BLaER1 (cell line): ENCODE data around the gene TSFM.

ENCODE experiments used
- H3K27ac ChIP-seq: shearing (Covaris generic); formaldehyde crosslinking; 2 replicates; pipeline ENCODE4 v1.8.1; 2022
- H3K27me3 ChIP-seq: shearing (Covaris generic); formaldehyde crosslinking; 2 replicates; pipeline ENCODE4 v1.8.1; 2022
- H3K36me3 ChIP-seq: shearing (Covaris generic); formaldehyde crosslinking; 2 replicates; pipeline ENCODE4 v1.8.1; 2022
- H3K4me1 ChIP-seq: shearing (Covaris generic); formaldehyde crosslinking; 2 replicates; pipeline ENCODE4 v1.8.1; 2022
- H3K4me2 ChIP-seq: shearing (Covaris generic); formaldehyde crosslinking; 2 replicates; pipeline ENCODE4 v1.8.1; 2022
- H3K4me3 ChIP-seq: shearing (Covaris generic); formaldehyde crosslinking; 2 replicates; pipeline ENCODE4 v1.8.1; 2022
- H3K9ac ChIP-seq: shearing (Covaris generic); formaldehyde crosslinking; 2 replicates; pipeline ENCODE4 v1.8.1; 2022
- H3K9me3 ChIP-seq: shearing (Covaris generic); formaldehyde crosslinking; 2 replicates; pipeline ENCODE4 v1.8.1; 2022
- H4K20me1 ChIP-seq: shearing (Covaris generic); formaldehyde crosslinking; 2 replicates; pipeline ENCODE4 v1.8.1; 2022
- Cebpa-rat ChIP-seq: shearing (Covaris generic); IDR thresholded peaks from 2 replicates; pipeline ENCODE4 v1.8.1; 2022

TSFM gene

GRCh38 chr12:57777911-57778310, 4.7 kb upstream of the TSFM start:
- Histone ChIP-seq H3K27me3 (no peaks in the 10 kb centered on the region), H3K4me2 (no peak overlapping the region), H3K9me3 (no peaks in the 10 kb centered on the region), H3K4me3 (no peak overlapping the region), H3K27ac (no peak overlapping the region), H3K36me3 (peaks cover 19% of the 10 kb centered on the region), H4K20me1 (peaks cover 2% of the 10 kb centered on the region; the same call in 1 of the 2 replicates), H3K9ac (no peak overlapping the region), H3K4me1 (peaks cover 34% of the 10 kb centered on the region)
- no peak for TF ChIP-seq Cebpa-rat

GRCh38 chr12:57779736-57780135, 2.9 kb upstream of the TSFM start:
- H3K9me3 ChIP-seq: no peaks in the 10 kb centered on the region
- peaks cover 35% of the 10 kb centered on the region for H3K4me1 ChIP-seq
- H3K4me2 ChIP-seq: no peak overlapping the region
- H4K20me1 ChIP-seq: peaks cover 14% of the 10 kb centered on the region; the same call in 1 of the 2 replicates
- no peaks in the 10 kb centered on the region for H3K27me3 ChIP-seq
- H3K4me3 ChIP-seq: no peak overlapping the region
- no peak overlapping the region for H3K9ac ChIP-seq
- TF ChIP-seq Cebpa-rat: no peak
- H3K36me3 ChIP-seq: peaks cover 29% of the 10 kb centered on the region
- H3K27ac ChIP-seq: no peak overlapping the region

- H4K20me1 ChIP-seq: peaks cover 14% of the 10 kb centered on the region
- peak overlapping the region; percentile 67 for H3K4me2 ChIP-seq
- H3K36me3 ChIP-seq: peaks cover 35% of the 10 kb centered on the region
- no peak overlapping the region for H3K4me3 ChIP-seq
- no peaks in the 10 kb centered on the region for H3K27me3 ChIP-seq
- TF ChIP-seq Cebpa-rat: no peak
- peaks cover 35% of the 10 kb centered on the region for H3K4me1 ChIP-seq
- H3K9me3 ChIP-seq: no peaks in the 10 kb centered on the region
- no peak overlapping the region for H3K9ac ChIP-seq
- H3K27ac ChIP-seq: no peak overlapping the region
Observed at GRCh38 chr12:57780284-57780897, 2.2 kb upstream of the TSFM start.

GRCh38 chr12:57781244-57781643, 1.3 kb upstream of the TSFM start:
- TF ChIP-seq Cebpa-rat: peak; percentile 53; the same call in 1 of the 2 replicates
- peaks cover 23% of the 10 kb centered on the region for H4K20me1 ChIP-seq
- H3K9ac ChIP-seq: 0 out of 2 replicates have a peak overlapping the region, but pooled peaks have one; percentile 9
- peaks cover 43% of the 10 kb centered on the region for H3K36me3 ChIP-seq
- no peaks in the 10 kb centered on the region for H3K27me3 ChIP-seq
- peaks cover 35% of the 10 kb centered on the region for H3K4me1 ChIP-seq
- no peaks in the 10 kb centered on the region for H3K9me3 ChIP-seq
- no peak overlapping the region for H3K4me3 ChIP-seq
- peak overlapping the region; percentile 67 for H3K4me2 ChIP-seq
- peak overlapping the region; percentile 35; the same call in 1 of the 2 replicates for H3K27ac ChIP-seq

GRCh38 chr12:57781801-57782200, 786 bp upstream of the TSFM start:
- Histone ChIP-seq H3K27me3 (no peaks in the 10 kb centered on the region), H3K36me3 (peaks cover 49% of the 10 kb centered on the region), H3K9me3 (no peaks in the 10 kb centered on the region), H3K27ac (peak overlapping the region; percentile 35; the same call in 1 of the 2 replicates), H4K20me1 (peaks cover 26% of the 10 kb centered on the region), H3K4me1 (peaks cover 35% of the 10 kb centered on the region), H3K4me2 (peak overlapping the region; percentile 67), H3K9ac (0 out of 2 replicates have a peak overlapping the region, but pooled peaks have one; percentile 9), H3K4me3 (no peak overlapping the region)
- TF ChIP-seq Cebpa-rat: no peak

- Histone ChIP-seq H3K4me1 (peaks cover 35% of the 10 kb centered on the region), H3K4me2 (peak overlapping the region; percentile 67), H3K9ac (no peak overlapping the region), H3K36me3 (peaks cover 53% of the 10 kb centered on the region), H3K27ac (0 out of 2 replicates have a peak overlapping the region, but pooled peaks have one; percentile 35), H4K20me1 (peaks cover 30% of the 10 kb centered on the region), H3K9me3 (no peaks in the 10 kb centered on the region), H3K27me3 (no peaks in the 10 kb centered on the region), H3K4me3 (peak overlapping the region; percentile 92)
- no peak for TF ChIP-seq Cebpa-rat
Observed at GRCh38 chr12:57782243-57782607, 362 bp upstream of the TSFM start.

- peaks cover 36% of the 10 kb centered on the region for H4K20me1 ChIP-seq
- peaks cover 63% of the 10 kb centered on the region for H3K36me3 ChIP-seq
- H3K27me3 ChIP-seq: no peaks in the 10 kb centered on the region
- H3K9me3 ChIP-seq: no peaks in the 10 kb centered on the region
- peak overlapping the region; percentile 92 for H3K9ac ChIP-seq
- peak overlapping the region; percentile 92 for H3K4me3 ChIP-seq
- peaks cover 35% of the 10 kb centered on the region for H3K4me1 ChIP-seq
- no peak for TF ChIP-seq Cebpa-rat
- H3K4me2 ChIP-seq: peak overlapping the region; percentile 92
- H3K27ac ChIP-seq: peak overlapping the region; percentile 83
Observed at GRCh38 chr12:57783466-57783801, 847 bp downstream of the TSFM start.

GRCh38 chr12:57783861-57784260, 1.3 kb downstream of the TSFM start:
- H3K4me1 ChIP-seq: peaks cover 35% of the 10 kb centered on the region
- peak overlapping the region; percentile 92 for H3K4me2 ChIP-seq
- peaks cover 63% of the 10 kb centered on the region for H3K36me3 ChIP-seq
- H3K9me3 ChIP-seq: no peaks in the 10 kb centered on the region
- peak overlapping the region; percentile 92; the same call in 1 of the 2 replicates for H3K9ac ChIP-seq
- H3K27ac ChIP-seq: no peak overlapping the region
- no peak for TF ChIP-seq Cebpa-rat
- H4K20me1 ChIP-seq: peaks cover 40% of the 10 kb centered on the region
- H3K27me3 ChIP-seq: no peaks in the 10 kb centered on the region
- H3K4me3 ChIP-seq: peak overlapping the region; percentile 92

GRCh38 chr12:57793920-57794319, 11.3 kb downstream of the TSFM start:
- Histone ChIP-seq H3K4me1 (no peaks in the 10 kb centered on the region), H4K20me1 (peaks cover 38% of the 10 kb centered on the region; the same call in 1 of the 2 replicates), H3K9ac (no peak overlapping the region), H3K4me3 (no peak overlapping the region), H3K4me2 (no peak overlapping the region), H3K27me3 (no peaks in the 10 kb centered on the region), H3K36me3 (peaks cover 98% of the 10 kb centered on the region), H3K9me3 (no peaks in the 10 kb centered on the region), H3K27ac (no peak overlapping the region)
- no peak for TF ChIP-seq Cebpa-rat

GRCh38 chr12:57795354-57795753, 12.8 kb downstream of the TSFM start:
- H3K4me2 ChIP-seq: no peak overlapping the region
- H4K20me1 ChIP-seq: peaks cover 26% of the 10 kb centered on the region; the same call in 1 of the 2 replicates
- H3K9me3 ChIP-seq: no peaks in the 10 kb centered on the region
- no peaks in the 10 kb centered on the region for H3K4me1 ChIP-seq
- no peak overlapping the region for H3K27ac ChIP-seq
- peaks cover 99% of the 10 kb centered on the region for H3K36me3 ChIP-seq
- H3K9ac ChIP-seq: no peak overlapping the region
- H3K27me3 ChIP-seq: no peaks in the 10 kb centered on the region
- no peak for TF ChIP-seq Cebpa-rat
- H3K4me3 ChIP-seq: no peak overlapping the region
